ENCODE results near the gene GALM. TPM values are rescaled to one million over a fixed set of nuclear protein-coding genes. Genes with fewer than 3 reads are reported as not detected.
"Not testable (repeated sequence)": the region's sequence is repeated elsewhere in the genome, so short reads cannot be mapped to it uniquely, and the experiment has no call there.

GALM gene
- polyA plus RNA-seq, 1 donor from 2014 or later = not detected

GRCh38 chr2:38643021-38643671 lies 22.8 kb upstream of the GALM start:
- H3K27ac ChIP-seq (ENCODE audit: low read length) = no peak overlapping the region
- H3K27me3 ChIP-seq (ENCODE audit: insufficient read depth, low read depth, low read length) = no peaks in the 10 kb centered on the region
- no peaks in the 10 kb centered on the region for H3F3A ChIP-seq (ENCODE audit: insufficient read depth, low read length, poor library complexity, severe bottlenecking)
- TF ChIP-seq SMC3 (conservative IDR thresholded peaks at IDR 0.05; ENCODE audit: poor library complexity) = no peak
- no peak for TF ChIP-seq EP300 (conservative IDR thresholded peaks at IDR 0.05; ENCODE audit: poor library complexity, severe bottlenecking)
- TF ChIP-seq EZH2 (IDR thresholded peaks at IDR 0.05; ENCODE audit: borderline replicate concordance, insufficient read depth, low read length, poor library complexity, severe bottlenecking) = no peak
- no peak for TF ChIP-seq POLR2AphosphoS5 (IDR thresholded peaks at IDR 0.05)
- no peak for TF ChIP-seq RAD21 (conservative IDR thresholded peaks at IDR 0.05)
- no peak for TF ChIP-seq REST (IDR thresholded peaks at IDR 0.05; ENCODE audit: borderline replicate concordance)
- TF ChIP-seq MXI1 (conservative IDR thresholded peaks at IDR 0.05; ENCODE audit: poor library complexity, severe bottlenecking) = no peak
- TF ChIP-seq TAF1 (IDR thresholded peaks at IDR 0.05; ENCODE audit: low read depth) = no peak
- no peak for TF ChIP-seq CTCF (IDR thresholded peaks at IDR 0.05; ENCODE audit: poor library complexity, severe bottlenecking)
- H4K20me1 ChIP-seq (ENCODE audit: insufficient read depth) = no peaks in the 10 kb centered on the region
- H2AFZ ChIP-seq (ENCODE audit: low read depth, low read length) = no peak overlapping the region
- no peak overlapping the region for H3K9ac ChIP-seq (ENCODE audit: low read length)
- no peaks in the 10 kb centered on the region for H3K9me2 ChIP-seq (ENCODE audit: insufficient read depth, low read length)
- H3K9me3 ChIP-seq (ENCODE audit: low read length) = no peaks in the 10 kb centered on the region
- H3K4me2 ChIP-seq (ENCODE audit: low read length) = no peak overlapping the region
- no peaks in the 10 kb centered on the region for H3K36me3 ChIP-seq (ENCODE audit: insufficient read depth, low read length)
- H3K4me3 ChIP-seq (ENCODE audit: low read length) = no peak overlapping the region
- H3K79me2 ChIP-seq (replicated peaks; ENCODE audit: insufficient read depth, low read length) = no peaks in the 10 kb centered on the region

GRCh38 chr2:38643683-38644511 lies 22.0 kb upstream of the GALM start:
- not testable (repeated sequence) for H3F3A ChIP-seq (ENCODE audit: insufficient read depth, low read length, poor library complexity, severe bottlenecking); H3K79me2 ChIP-seq (replicated peaks; ENCODE audit: insufficient read depth, low read length); H3K27me3 ChIP-seq (ENCODE audit: insufficient read depth, low read depth, low read length); H3K4me2 ChIP-seq (ENCODE audit: low read length); H3K4me3 ChIP-seq (ENCODE audit: low read length); H3K36me3 ChIP-seq (ENCODE audit: insufficient read depth, low read length); H3K9ac ChIP-seq (ENCODE audit: low read length); H4K20me1 ChIP-seq (ENCODE audit: insufficient read depth); H3K9me3 ChIP-seq (ENCODE audit: low read length); H3K27ac ChIP-seq (ENCODE audit: low read length); H3K9me2 ChIP-seq (ENCODE audit: insufficient read depth, low read length); H2AFZ ChIP-seq (ENCODE audit: low read depth, low read length)
